CD14-positive monocyte (primary cell): ENCODE data around the gene WDFY3. TPM values are rescaled to one million over a fixed set of nuclear protein-coding genes. Genes with fewer than 3 reads are reported as not detected.

Experiments used
- DNase-seq, 3 donors: peaks; one replicate each; pipeline ENCODE4 v3.0.0-alpha.2; 2011 to 2022
- H2AFZ ChIP-seq: 2 replicates; pipeline ENCODE4 v1.6.0; 2012; ENCODE audit warnings: mild to moderate bottlenecking, low read depth, low read length, inconsistent platforms; ENCODE audit not compliant: insufficient read depth, poor library complexity, severe bottlenecking
- H3K27ac ChIP-seq, 2 donors: 1 replicate in 1 of 2; 2 replicates in 1 of 2; pipeline ENCODE4 v1.5.1; 2012 to 2013; ENCODE audit warnings: low read length in 2 of 2, control low read depth in 1 of 2, inconsistent platforms in 1 of 2, low read depth in 1 of 2, mild to moderate bottlenecking in 1 of 2
- H3K27me3 ChIP-seq, 2 donors: one replicate each; pipeline versions ENCODE4 v1.6.0 to v1.6.1; 2011 to 2013; ENCODE audit warnings: low read length in 2 of 2; ENCODE audit not compliant: control insufficient read depth in 2 of 2, insufficient read depth in 2 of 2
- H3K36me3 ChIP-seq, 2 donors: replicated peaks in 1 of 2; 1 replicate in 1 of 2; 2 replicates in 1 of 2; pipeline versions ENCODE4 v1.5.1 to v1.6.1; 2012 to 2013; ENCODE audit warnings: low read length in 2 of 2, control low read depth in 1 of 2, inconsistent platforms in 1 of 2, mild to moderate bottlenecking in 1 of 2; ENCODE audit not compliant: insufficient read depth in 2 of 2, control insufficient read depth in 1 of 2
- H3K4me1 ChIP-seq, 2 donors: 1 replicate in 1 of 2; 2 replicates in 1 of 2; pipeline versions ENCODE4 v1.5.1 to v1.6.1; 2012 to 2013; ENCODE audit warnings: low read length in 2 of 2, control low read depth in 1 of 2, inconsistent platforms in 1 of 2, mild to moderate bottlenecking in 1 of 2, moderate library complexity in 1 of 2; ENCODE audit not compliant: insufficient read depth in 2 of 2, control insufficient read depth in 1 of 2
- H3K4me2 ChIP-seq: replicated peaks from 2 replicates; pipeline ENCODE3; 2012; ENCODE audit warnings: low read length, moderate library complexity, mild to moderate bottlenecking; ENCODE audit not compliant: poor library complexity, severe bottlenecking; ENCODE audit errors: extremely low read depth
- H3K4me3 ChIP-seq, 3 experiments: fragments of 200-600 bp in 1 of 3; sonication (generic) in 1 of 3; replicated peaks in 1 of 3; 1 replicate in 2 of 3; 2 replicates in 1 of 3; pipeline ENCODE4 v1.5.1; 2011 to 2013; ENCODE audit warnings: low read length in 3 of 3, mild to moderate bottlenecking in 3 of 3, control low read depth in 2 of 3, low read depth in 2 of 3, inconsistent platforms in 1 of 3, moderate library complexity in 1 of 3
- H3K79me2 ChIP-seq: 2 replicates; pipeline ENCODE4 v1.6.0; 2012; ENCODE audit warnings: mild to moderate bottlenecking, control low read depth, inconsistent platforms, low read length, moderate library complexity; ENCODE audit not compliant: insufficient read depth
- H3K9ac ChIP-seq: 2 replicates; pipeline ENCODE4 v1.6.0; 2017; ENCODE audit warnings: low read length, mild to moderate bottlenecking; ENCODE audit not compliant: insufficient read depth, poor library complexity, severe bottlenecking
- H3K9me3 ChIP-seq, 2 donors: replicated peaks in 1 of 2; 1 replicate in 1 of 2; 2 replicates in 1 of 2; pipeline versions ENCODE4 v1.5.1 to v1.6.1; 2012 to 2013; ENCODE audit warnings: low read length in 2 of 2, control low read depth in 1 of 2; ENCODE audit not compliant: control insufficient read depth in 1 of 2, insufficient read depth in 1 of 2
- H4K20me1 ChIP-seq: 2 replicates; pipeline ENCODE4 v1.6.0; 2012; ENCODE audit warnings: mild to moderate bottlenecking, low read length, control low read depth, moderate library complexity; ENCODE audit not compliant: insufficient read depth
- H3K27ac Mint-ChIP-seq, 7 donors: one replicate each; pipeline ENCODE4 v1.8.0; 2020; ENCODE audit warnings: mild to moderate bottlenecking in 7 of 7, mixed read lengths in 7 of 7, moderate library complexity in 6 of 7, inconsistent platforms in 2 of 7
- H3K27me3 Mint-ChIP-seq, 3 donors: one replicate each; pipeline ENCODE4 v1.8.0; 2021 to 2022; ENCODE audit warnings: low read depth in 3 of 3, mild to moderate bottlenecking in 3 of 3, mixed read lengths in 3 of 3, moderate library complexity in 3 of 3, inconsistent platforms in 1 of 3
- H3K36me3 Mint-ChIP-seq, 2 donors: one replicate each; pipeline ENCODE4 v1.8.0; 2020; ENCODE audit warnings: mixed read lengths in 2 of 2, inconsistent platforms in 1 of 2, mild to moderate bottlenecking in 1 of 2
- H3K4me1 Mint-ChIP-seq: one replicate; pipeline ENCODE4 v1.8.0; 2020; ENCODE audit warnings: mild to moderate bottlenecking, mixed read lengths
- H3K4me3 Mint-ChIP-seq, 2 donors: one replicate each; pipeline ENCODE4 v1.8.0; 2020; ENCODE audit warnings: mild to moderate bottlenecking in 2 of 2, mixed read lengths in 2 of 2, moderate library complexity in 1 of 2
- H3K9me3 Mint-ChIP-seq, 7 donors: one replicate each; pipeline ENCODE4 v1.8.0; 2020 to 2022; ENCODE audit warnings: mixed read lengths in 7 of 7, mild to moderate bottlenecking in 6 of 7, moderate library complexity in 6 of 7, inconsistent platforms in 2 of 7
- CTCF ChIP-seq: fragments of 200-600 bp; IDR thresholded peaks from one replicate; pipeline ENCODE4 v1.8.0; 2022; ENCODE audit warnings: antibody characterized with exemption, mild to moderate bottlenecking
- WGBS: methylation state at CpG from one replicate; pipeline ENCODE4 v1.1.5; 2013; ENCODE audit warnings: missing lambda C conversion rate; ENCODE audit not compliant: insufficient coverage; 5-methylcytosine and 5-hydroxymethylcytosine counted together
- intact Hi-C, 2 donors: fragments of 100-400 bp; cut with micrococcal nuclease; formaldehyde crosslinking; loops; one replicate each; pipeline versions ENCODE4 v1.15.0 to v1.15.1; 2023
- polyA plus RNA-seq, 3 donors: library from polyadenylated mRNA; depleted of rRNA in 1 of 3; unstranded in 2 of 3; stranded (reverse) in 1 of 3; fragments of 300-500 nt in 2 of 3; fragments of >200 nt in 1 of 3; fragmentation: Illumina TruSeq in 2 of 3; gene quantifications; 1 replicate in 2 of 3; 2 replicates in 1 of 3; pipeline ENCODE4 v1.2.3, GENCODE V29; 2012 to 2021

The WDFY3 gene
- polyA plus RNA-seq, 3 donors: 5.6 to 35.5 (median 5.9) TPM

GRCh38 chr4:84857296-84857695, 109.2 kb downstream of the WDFY3 start:
- no peak overlapping the region for H3K4me2 ChIP-seq
- H3K27ac ChIP-seq: no peak overlapping the region
- TF ChIP-seq CTCF: no peak
- H4K20me1 ChIP-seq: peaks cover 61% of the 10 kb centered on the region
- no peak overlapping the region for H2AFZ ChIP-seq
- intact Hi-C loops: no loop called here
- H3K9me3 ChIP-seq: no peaks in the 10 kb centered on the region
- Mint-ChIP-seq H3K4me1 (no peaks in the 10 kb centered on the region), H3K27ac (peak overlapping the region in 2 of 7 donors; percentile 16 to 52), H3K36me3 (peaks cover 42 to 72% of the 10 kb centered on the region in 2 donors), H3K4me3 (no peak overlapping the region), H3K27me3 (peaks cover 0 to 2% (median 0%) of the 10 kb centered on the region in 3 donors), H3K9me3 (peaks cover 0 to 1% (median 0%) of the 10 kb centered on the region in 7 donors)
- no peak for DNase-seq
- H3K4me3 ChIP-seq: no peak overlapping the region
- WGBS: no CpG with 5 or more reads among the region's 1 CpG
- H3K36me3 ChIP-seq: peaks cover 28 to 76% of the 10 kb centered on the region in 2 donors
- H3K79me2 ChIP-seq: no peaks in the 10 kb centered on the region
- no peaks in the 10 kb centered on the region for H3K4me1 ChIP-seq
- H3K9ac ChIP-seq: no peak overlapping the region
- H3K27me3 ChIP-seq: no peaks in the 10 kb centered on the region

GRCh38 chr4:84856468-84857049, 109.9 kb downstream of the WDFY3 start:
- peaks cover 4% of the 10 kb centered on the region for H3K79me2 ChIP-seq
- no CpG with 5 or more reads among the region's 1 CpG for WGBS
- Mint-ChIP-seq H3K36me3 (peaks cover 43 to 75% of the 10 kb centered on the region in 2 donors), H3K27me3 (peaks cover 0 to 2% (median 0%) of the 10 kb centered on the region in 3 donors), H3K4me3 (no peak overlapping the region), H3K27ac (no peak overlapping the region), H3K4me1 (no peaks in the 10 kb centered on the region), H3K9me3 (peaks cover 0 to 1% (median 0%) of the 10 kb centered on the region in 7 donors)
- no peak overlapping the region for H3K9ac ChIP-seq
- H4K20me1 ChIP-seq: peaks cover 59% of the 10 kb centered on the region
- H3K27ac ChIP-seq: no peak overlapping the region
- no peak overlapping the region for H2AFZ ChIP-seq
- no peak for TF ChIP-seq CTCF
- intact Hi-C loops: no loop called here
- no peak overlapping the region for H3K4me2 ChIP-seq
- no peak overlapping the region for H3K4me3 ChIP-seq
- DNase-seq: no peak
- H3K4me1 ChIP-seq: no peaks in the 10 kb centered on the region
- H3K9me3 ChIP-seq: no peaks in the 10 kb centered on the region
- no peaks in the 10 kb centered on the region for H3K27me3 ChIP-seq
- peaks cover 28 to 78% of the 10 kb centered on the region in 2 donors for H3K36me3 ChIP-seq
